Calu3 (cell line): Measurements from ENCODE around the gene BMP7. TPM values are rescaled to one million over a fixed set of nuclear protein-coding genes. Genes with fewer than 3 reads are reported as not detected.

Source experiments
- BruUV-seq: library from RNA; stranded (reverse); fragments of 400-500 nt; replicated peaks from 2 replicates; lab custom pipeline; 2021; lab: Mats Ljungman, UMichigan
- CTCF ChIA-PET: fragments of 300-600 bp; sonication (Branson Sonifier 250); formaldehyde crosslinking; loops from one replicate; lab custom pipeline; 2022; ENCODE audit warnings: antibody characterized with exemption; lab: Charles Lee
- DNase-seq: peaks from one replicate; pipeline ENCODE4 v3.0.0; 2022
- H3K27ac Mint-ChIP-seq: one replicate; pipeline ENCODE4 v1.8.0; 2022; ENCODE audit warnings: mixed read lengths; ENCODE audit not compliant: unreplicated experiment
- H3K27me3 Mint-ChIP-seq: one replicate; pipeline ENCODE4 v1.8.0; 2022; ENCODE audit warnings: mixed read lengths; ENCODE audit not compliant: unreplicated experiment
- H3K36me3 Mint-ChIP-seq: one replicate; pipeline ENCODE4 v1.8.0; 2022; ENCODE audit warnings: mild to moderate bottlenecking, moderate library complexity, mixed read lengths; ENCODE audit not compliant: insufficient read depth, unreplicated experiment
- H3K4me1 Mint-ChIP-seq: one replicate; pipeline ENCODE4 v1.8.0; 2022; ENCODE audit warnings: mild to moderate bottlenecking, low read depth, mixed read lengths; ENCODE audit not compliant: unreplicated experiment
- H3K4me3 Mint-ChIP-seq: one replicate; pipeline ENCODE4 v1.8.0; 2022; ENCODE audit warnings: mild to moderate bottlenecking, low read depth, moderate library complexity, mixed read lengths; ENCODE audit not compliant: unreplicated experiment
- H3K9me3 Mint-ChIP-seq: one replicate; pipeline ENCODE4 v1.8.0; 2022; ENCODE audit warnings: low read depth, mixed read lengths; ENCODE audit not compliant: unreplicated experiment
- intact Hi-C: fragments of 100-400 bp; cut with micrococcal nuclease; formaldehyde crosslinking; loops from one replicate; pipeline ENCODE4 v1.10.0; 2022; ENCODE audit not compliant: unreplicated experiment
- total RNA-seq: library from RNA; stranded (reverse); gene quantifications from 2 replicates; pipeline ENCODE4 v1.2.3, GENCODE V29; 2022
- TF ChIP-seq, protein P1 (sequence below): fragments of 200-600 bp; IDR thresholded peaks from one replicate; pipeline ENCODE4 v1.8.0; 2022; ENCODE audit warnings: antibody characterized with exemption; ENCODE audit not compliant: unreplicated experiment

BMP7 gene
- total RNA-seq, 1 experiment from 2014 or later = not detected

DNA sequence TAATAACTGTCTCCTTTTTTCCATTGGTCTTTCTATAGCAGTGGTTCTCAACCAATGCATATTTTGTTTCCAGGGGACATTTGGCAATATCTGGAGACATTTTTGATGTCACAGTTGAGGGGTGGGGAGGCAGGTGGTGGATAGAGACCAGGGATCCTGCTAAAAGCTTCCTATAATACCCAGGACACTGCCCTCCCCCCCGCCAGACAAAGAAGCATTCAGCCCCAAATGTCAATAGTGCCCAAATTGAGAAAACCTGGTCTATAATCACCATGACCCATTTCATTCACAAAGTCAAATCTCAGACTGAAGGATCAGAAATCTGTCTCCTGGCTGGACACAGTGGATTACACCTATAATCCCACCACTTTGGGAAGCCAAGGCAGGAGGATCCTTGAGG lies 128.8 kb downstream of the BMP7 start:
- DNase-seq = no peak
- CTCF ChIA-PET = no interaction called here
- intact Hi-C loops = no loop called here
- TF ChIP-seq, protein P1, sequence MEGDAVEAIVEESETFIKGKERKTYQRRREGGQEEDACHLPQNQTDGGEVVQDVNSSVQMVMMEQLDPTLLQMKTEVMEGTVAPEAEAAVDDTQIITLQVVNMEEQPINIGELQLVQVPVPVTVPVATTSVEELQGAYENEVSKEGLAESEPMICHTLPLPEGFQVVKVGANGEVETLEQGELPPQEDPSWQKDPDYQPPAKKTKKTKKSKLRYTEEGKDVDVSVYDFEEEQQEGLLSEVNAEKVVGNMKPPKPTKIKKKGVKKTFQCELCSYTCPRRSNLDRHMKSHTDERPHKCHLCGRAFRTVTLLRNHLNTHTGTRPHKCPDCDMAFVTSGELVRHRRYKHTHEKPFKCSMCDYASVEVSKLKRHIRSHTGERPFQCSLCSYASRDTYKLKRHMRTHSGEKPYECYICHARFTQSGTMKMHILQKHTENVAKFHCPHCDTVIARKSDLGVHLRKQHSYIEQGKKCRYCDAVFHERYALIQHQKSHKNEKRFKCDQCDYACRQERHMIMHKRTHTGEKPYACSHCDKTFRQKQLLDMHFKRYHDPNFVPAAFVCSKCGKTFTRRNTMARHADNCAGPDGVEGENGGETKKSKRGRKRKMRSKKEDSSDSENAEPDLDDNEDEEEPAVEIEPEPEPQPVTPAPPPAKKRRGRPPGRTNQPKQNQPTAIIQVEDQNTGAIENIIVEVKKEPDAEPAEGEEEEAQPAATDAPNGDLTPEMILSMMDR = no peak
- no peaks in the 10 kb centered on the region for H3K36me3 Mint-ChIP-seq
- H3K4me1 Mint-ChIP-seq = no peaks in the 10 kb centered on the region
- BruUV-seq = no TSS peak
- no peak overlapping the region for H3K4me3 Mint-ChIP-seq
- no peaks in the 10 kb centered on the region for H3K9me3 Mint-ChIP-seq
- H3K27ac Mint-ChIP-seq = no peak overlapping the region
- peaks cover 100% of the 10 kb centered on the region for H3K27me3 Mint-ChIP-seq

DNA sequence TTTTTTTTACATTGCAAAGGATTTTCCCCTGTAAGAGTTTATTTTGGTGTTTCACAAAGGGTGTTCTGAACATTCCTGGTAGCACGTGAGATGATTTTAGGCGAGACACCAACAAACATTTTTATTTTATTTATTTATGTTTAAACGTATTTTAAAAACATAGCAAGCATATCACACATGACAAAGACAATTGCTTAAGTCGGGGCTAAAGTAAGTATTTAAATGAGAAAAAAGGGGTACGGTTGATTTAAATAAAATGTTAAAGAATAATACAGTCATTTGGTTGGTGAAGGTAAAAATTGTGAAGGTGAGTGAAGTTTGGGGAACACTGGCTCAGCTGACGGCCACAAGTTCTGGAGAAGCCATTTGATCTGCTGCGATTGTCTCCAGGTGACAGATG lies 129.7 kb downstream of the BMP7 start:
- intact Hi-C loops = no loop called here
- Mint-ChIP-seq H3K4me3 (no peak overlapping the region), H3K9me3 (no peaks in the 10 kb centered on the region), H3K36me3 (no peaks in the 10 kb centered on the region), H3K27ac (no peak overlapping the region), H3K27me3 (peaks cover 100% of the 10 kb centered on the region), H3K4me1 (no peaks in the 10 kb centered on the region)
- TF ChIP-seq, protein P1 = no peak
- CTCF ChIA-PET = interaction anchor here (0.6 kb wide), 1 partner anchor 483 kb away, joined by 3 read pairs; no protein-coding TSS in a partner anchor
- BruUV-seq = no TSS peak
- no peak for DNase-seq

DNA sequence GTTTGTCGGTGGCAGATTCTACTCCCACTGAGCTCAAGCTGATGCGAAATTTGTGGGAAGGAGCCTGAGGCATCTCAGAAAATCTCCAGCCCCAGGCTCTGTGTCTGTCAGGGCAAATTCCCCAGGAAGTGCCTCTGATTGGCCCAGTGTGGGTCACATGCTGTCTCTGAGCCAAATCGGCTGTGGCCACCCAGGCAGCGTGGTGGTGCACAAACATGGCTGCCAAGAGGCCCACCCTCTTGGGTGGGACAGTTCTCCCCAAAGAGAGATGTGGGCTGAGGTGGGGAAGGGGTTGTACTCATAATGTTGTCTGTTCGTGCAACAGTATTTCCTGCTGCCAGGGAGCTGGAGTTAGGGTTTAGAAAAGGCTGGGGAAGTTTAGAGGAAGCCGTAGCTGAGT lies 130.6 kb downstream of the BMP7 start:
- TF ChIP-seq, protein P1 = no peak
- Mint-ChIP-seq H3K4me3 (no peak overlapping the region), H3K27ac (no peak overlapping the region), H3K9me3 (no peaks in the 10 kb centered on the region), H3K27me3 (peaks cover 100% of the 10 kb centered on the region), H3K4me1 (no peaks in the 10 kb centered on the region), H3K36me3 (no peaks in the 10 kb centered on the region)
- CTCF ChIA-PET = no interaction called here
- intact Hi-C loops = no loop called here
- BruUV-seq = no TSS peak
- DNase-seq = no peak

DNA sequence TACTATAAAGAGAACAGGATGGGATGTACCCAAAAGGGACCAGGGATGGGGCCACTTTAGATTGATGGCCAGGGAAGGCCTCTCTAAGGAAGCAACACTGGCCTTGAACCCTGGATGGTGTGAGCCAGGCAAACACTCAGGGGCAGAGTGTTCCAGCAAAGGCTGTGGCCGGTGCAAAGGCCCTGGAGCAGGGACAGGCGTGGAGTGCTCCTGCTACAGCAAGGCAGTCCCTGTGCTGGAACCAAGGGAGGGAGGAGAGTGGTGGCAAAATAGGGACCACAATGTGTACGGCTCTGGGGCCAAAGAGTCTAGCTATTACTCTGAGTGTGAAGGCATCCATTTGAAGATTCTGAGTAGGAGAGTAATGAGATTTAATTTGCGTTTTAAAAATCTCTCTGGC lies 131.6 kb downstream of the BMP7 start:
- H3K27me3 Mint-ChIP-seq = peaks cover 100% of the 10 kb centered on the region

More for the DNA sequence above, 131.6 kb downstream of the BMP7 start:
- intact Hi-C loops = no loop called here
- TF ChIP-seq, protein P1 = no peak
- BruUV-seq = no TSS peak
- Mint-ChIP-seq H3K4me3 (no peak overlapping the region), H3K9me3 (no peaks in the 10 kb centered on the region), H3K36me3 (no peaks in the 10 kb centered on the region), H3K27ac (no peak overlapping the region), H3K4me1 (no peaks in the 10 kb centered on the region)
- CTCF ChIA-PET = no interaction called here
- DNase-seq = no peak
